Vagina (tissue), 2 donors: ENCODE data around the gene OR2AP1. TPM values are rescaled to one million over a fixed set of nuclear protein-coding genes. Genes with fewer than 3 reads are reported as not detected.
"Not testable (repeated sequence)": the region's sequence is repeated elsewhere in the genome, so short reads cannot be mapped to it uniquely, and the experiment has no call there.

Source experiments
- DNase-seq, 2 donors: peaks; one replicate each; pipeline ENCODE4 v3.0.0-alpha.2; 2017; ENCODE audit errors: extremely low spot score in 2 of 2
- H3K27ac ChIP-seq: fragments of 200-600 bp; sonication (generic); one replicate; pipeline ENCODE4 v1.5.1; 2019
- H3K27me3 ChIP-seq: fragments of 200-600 bp; sonication (generic); one replicate; pipeline ENCODE4 v1.5.1; 2019
- H3K36me3 ChIP-seq, 2 donors: fragments of 200-600 bp; sonication (generic); one replicate each; pipeline ENCODE4 v1.5.1; 2017 to 2019
- H3K4me1 ChIP-seq: fragments of 200-600 bp; sonication (generic); one replicate; pipeline ENCODE4 v1.5.1; 2019
- H3K4me3 ChIP-seq, 2 donors: fragments of 200-600 bp; sonication (generic); 1 replicate in 1 of 2; 2 replicates in 1 of 2; pipeline ENCODE4 v1.5.1; 2016 to 2019
- H3K9me3 ChIP-seq: fragments of 200-600 bp; sonication (generic); one replicate; pipeline ENCODE4 v1.5.1; 2019
- POLR2A ChIP-seq, 2 donors: fragments of 450-650 bp; IDR thresholded peaks; one replicate each; pipeline ENCODE4 v1.6.1; 2017; ENCODE audit warnings: antibody characterized with exemption in 2 of 2, mild to moderate bottlenecking in 2 of 2, moderate library complexity in 2 of 2
- POLR2AphosphoS5 ChIP-seq, 2 donors: sonication (generic); formaldehyde crosslinking; IDR thresholded peaks; one replicate each; pipeline ENCODE4 v1.9.0; 2017; ENCODE audit warnings: antibody characterized with exemption in 2 of 2, mild to moderate bottlenecking in 2 of 2, low read depth in 1 of 2; ENCODE audit not compliant: insufficient read depth in 1 of 2
- intact Hi-C: fragments of 100-400 bp; cut with DNase I; formaldehyde crosslinking; loops from one replicate; pipeline ENCODE4 v1.15.1; 2023
- total RNA-seq: library from RNA; depleted of rRNA; stranded (reverse); fragments of >200 nt; gene quantifications from one replicate; pipeline ENCODE4 v1.2.3, GENCODE V29; 2016
- TF ChIP-seq, protein P1 (sequence below), 3 experiments: fragments of 450-650 bp in 2 of 3; fragments of 200-600 bp in 1 of 3; sonication (generic) in 1 of 3; IDR thresholded peaks; one replicate each; pipeline ENCODE4 v1.5.1; 2017 to 2019; ENCODE audit warnings: antibody characterized with exemption in 3 of 3, mild to moderate bottlenecking in 2 of 3, moderate library complexity in 2 of 3

OR2AP1 gene
- not detected for total RNA-seq

- DNase-seq = no peak
- Histone ChIP-seq H3K4me1 (no peaks in the 10 kb centered on the region), H3K27me3 (no peaks in the 10 kb centered on the region), H3K9me3 (peaks cover 7% of the 10 kb centered on the region), H3K36me3 (no peaks in the 10 kb centered on the region), H3K4me3 (no peak within 1 kb of the TSS), H3K27ac (no peak within 1 kb of the TSS)
- TF ChIP-seq POLR2AphosphoS5 (IDR thresholded peaks at IDR 0.05; ENCODE audit: insufficient read depth in 1 of 2, low read depth in 1 of 2) (no peak), POLR2A (IDR thresholded peaks at IDR 0.05) (no peak)
- TF ChIP-seq, protein P1, sequence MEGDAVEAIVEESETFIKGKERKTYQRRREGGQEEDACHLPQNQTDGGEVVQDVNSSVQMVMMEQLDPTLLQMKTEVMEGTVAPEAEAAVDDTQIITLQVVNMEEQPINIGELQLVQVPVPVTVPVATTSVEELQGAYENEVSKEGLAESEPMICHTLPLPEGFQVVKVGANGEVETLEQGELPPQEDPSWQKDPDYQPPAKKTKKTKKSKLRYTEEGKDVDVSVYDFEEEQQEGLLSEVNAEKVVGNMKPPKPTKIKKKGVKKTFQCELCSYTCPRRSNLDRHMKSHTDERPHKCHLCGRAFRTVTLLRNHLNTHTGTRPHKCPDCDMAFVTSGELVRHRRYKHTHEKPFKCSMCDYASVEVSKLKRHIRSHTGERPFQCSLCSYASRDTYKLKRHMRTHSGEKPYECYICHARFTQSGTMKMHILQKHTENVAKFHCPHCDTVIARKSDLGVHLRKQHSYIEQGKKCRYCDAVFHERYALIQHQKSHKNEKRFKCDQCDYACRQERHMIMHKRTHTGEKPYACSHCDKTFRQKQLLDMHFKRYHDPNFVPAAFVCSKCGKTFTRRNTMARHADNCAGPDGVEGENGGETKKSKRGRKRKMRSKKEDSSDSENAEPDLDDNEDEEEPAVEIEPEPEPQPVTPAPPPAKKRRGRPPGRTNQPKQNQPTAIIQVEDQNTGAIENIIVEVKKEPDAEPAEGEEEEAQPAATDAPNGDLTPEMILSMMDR (IDR thresholded peaks at IDR 0.05) = no peak
- intact Hi-C loops = no loop called here
Measured at GRCh38 chr12:55572168-55572567, at the start of gene OR2AP1. TSS of gene OR2AP1 (plus strand) at chr12:55572468. CDS start at chr12:55574415, 1,947 bp downstream.

GRCh38 chr12:55548235-55548634 lies 24.0 kb upstream of the OR2AP1 start:
- H3K4me1 ChIP-seq, H3K36me3 ChIP-seq, H3K9me3 ChIP-seq, DNase-seq, H3K27ac ChIP-seq, H3K4me3 ChIP-seq, intact Hi-C loops, H3K27me3 ChIP-seq: not testable (repeated sequence)

- Histone ChIP-seq H3K4me1 (no peaks in the 10 kb centered on the region), H3K36me3 (no peaks in the 10 kb centered on the region), H3K27me3 (no peaks in the 10 kb centered on the region), H3K9me3 (no peaks in the 10 kb centered on the region), H3K27ac (no peak overlapping the region), H3K4me3 (no peak overlapping the region)
- TF ChIP-seq, protein P1 (IDR thresholded peaks at IDR 0.05) = no peak
- TF ChIP-seq POLR2A (IDR thresholded peaks at IDR 0.05) = no peak
- no peak for TF ChIP-seq POLR2AphosphoS5 (IDR thresholded peaks at IDR 0.05; ENCODE audit: insufficient read depth in 1 of 2, low read depth in 1 of 2)
- intact Hi-C loops = no loop called here
- DNase-seq = no peak
Measured at GRCh38 chr12:55548756-55549155, 23.5 kb upstream of the OR2AP1 start.

DNA sequence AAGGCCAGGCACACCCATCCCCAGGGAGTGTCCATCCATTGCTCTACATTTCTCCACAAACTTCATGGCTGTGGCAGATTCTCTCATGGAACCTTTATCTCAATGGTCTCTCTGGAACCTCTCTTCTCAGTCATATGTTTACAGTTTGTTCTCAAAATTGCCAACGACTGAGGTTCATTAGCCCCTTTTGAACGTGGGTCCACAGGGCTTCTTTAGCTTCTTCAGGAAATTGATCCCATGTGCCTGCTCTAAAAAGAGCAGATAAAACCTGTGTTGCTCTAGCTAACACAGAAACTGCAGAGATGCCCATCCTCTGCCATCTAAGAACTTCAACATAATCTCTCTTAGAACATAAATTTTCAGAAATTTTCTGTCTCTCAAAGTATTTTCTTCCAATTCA lies 23.0 kb upstream of the OR2AP1 start, which contains the start of gene OR6C4:
Gene OR6C4 (plus strand): TSS at position 301 of the 400 bp plus-strand sequence. CDS start 1,625 bp downstream, outside the sequence.
- H3K9me3 ChIP-seq = no peaks in the 10 kb centered on the region
- no peaks in the 10 kb centered on the region for H3K36me3 ChIP-seq
- H3K27me3 ChIP-seq = no peaks in the 10 kb centered on the region
- no peak for TF ChIP-seq POLR2A (IDR thresholded peaks at IDR 0.05)
- TF ChIP-seq, protein P1 (IDR thresholded peaks at IDR 0.05) = no peak
- TF ChIP-seq POLR2AphosphoS5 (IDR thresholded peaks at IDR 0.05; ENCODE audit: insufficient read depth in 1 of 2, low read depth in 1 of 2) = no peak
- H3K4me3 ChIP-seq = no peak within 1 kb of the TSS
- H3K4me1 ChIP-seq = no peaks in the 10 kb centered on the region
- no peak within 1 kb of the TSS for H3K27ac ChIP-seq
- DNase-seq = no peak
- intact Hi-C loops = no loop called here

GRCh38 chr12:55554296-55554695 lies 18.0 kb upstream of the OR2AP1 start:
- no peak for DNase-seq
- H3K4me1 ChIP-seq = no peaks in the 10 kb centered on the region
- H3K9me3 ChIP-seq = no peaks in the 10 kb centered on the region
- TF ChIP-seq POLR2A (IDR thresholded peaks at IDR 0.05) = no peak
- TF ChIP-seq, protein P1 (IDR thresholded peaks at IDR 0.05) = no peak
- TF ChIP-seq POLR2AphosphoS5 (IDR thresholded peaks at IDR 0.05; ENCODE audit: insufficient read depth in 1 of 2, low read depth in 1 of 2) = no peak
- intact Hi-C loops = no loop called here
- H3K4me3 ChIP-seq = no peak overlapping the region
- no peaks in the 10 kb centered on the region for H3K27me3 ChIP-seq
- no peaks in the 10 kb centered on the region for H3K36me3 ChIP-seq
- no peak overlapping the region for H3K27ac ChIP-seq

GRCh38 chr12:55570060-55570459 lies 2.2 kb upstream of the OR2AP1 start:
- H3K27ac ChIP-seq = not testable (repeated sequence)

DNA sequence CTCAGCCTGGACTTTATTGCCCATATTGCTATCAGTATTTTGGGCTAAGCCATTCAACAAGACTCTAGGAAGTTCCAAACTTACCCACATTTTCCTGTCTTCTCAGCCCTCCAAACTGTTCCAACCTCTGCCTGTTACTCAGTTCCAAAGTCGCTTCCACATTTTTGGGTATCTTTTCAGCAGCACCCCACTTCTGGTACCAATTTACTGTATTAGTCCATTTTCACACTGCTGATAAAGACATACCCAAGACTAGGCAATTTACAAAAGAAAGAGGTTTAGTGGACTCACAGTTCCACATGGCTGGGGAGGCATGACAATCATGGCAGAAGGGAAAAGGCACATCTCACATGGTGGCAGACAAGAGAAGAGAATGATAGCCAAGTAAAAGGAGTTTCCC lies 1.6 kb upstream of the OR2AP1 start:
- DNase-seq, H3K4me1 ChIP-seq, H3K27me3 ChIP-seq, H3K27ac ChIP-seq, H3K36me3 ChIP-seq, H3K4me3 ChIP-seq, H3K9me3 ChIP-seq, intact Hi-C loops: not testable (repeated sequence)

More at GRCh38 chr12:55570060-55570459, 2.2 kb upstream of the OR2AP1 start:
- H3K27me3 ChIP-seq, H3K4me3 ChIP-seq, DNase-seq, intact Hi-C loops, H3K9me3 ChIP-seq, H3K36me3 ChIP-seq, H3K4me1 ChIP-seq: not testable (repeated sequence)
